H1 (cell line): ENCODE results near the gene TGM4.

Source experiments
- BACH1 ChIP-seq: IDR thresholded peaks from 2 replicates; pipeline ENCODE4 v1.6.1; 2012; ENCODE audit warnings: low read length, improper control_type of control experiment
- POLR2A ChIP-seq, 2 experiments: IDR thresholded peaks; 1 replicate in 1 of 2; 2 replicates in 1 of 2; pipeline ENCODE4 v1.6.1; 2011; ENCODE audit warnings: low read depth in 2 of 2, low read length in 2 of 2, mild to moderate bottlenecking in 2 of 2; ENCODE audit errors: control extremely low read depth in 1 of 2
- POLR2AphosphoS5 ChIP-seq: IDR thresholded peaks from 2 replicates; pipeline ENCODE4 v1.6.1; 2011; ENCODE audit warnings: low read depth, low read length
- TF ChIP-seq, protein P1 (sequence below), 3 experiments: IDR thresholded peaks; 1 replicate in 2 of 3; 2 replicates in 1 of 3; pipeline versions ENCODE4 v1.5.1 to v1.6.1; 2011; ENCODE audit warnings: low read length in 3 of 3, mild to moderate bottlenecking in 3 of 3, inconsistent platforms in 2 of 3, low read depth in 1 of 3, moderate library complexity in 1 of 3; ENCODE audit not compliant: insufficient read depth in 1 of 3; ENCODE audit errors: control extremely low read depth in 1 of 3
- TF ChIP-seq, protein P2 (sequence below): IDR thresholded peaks from 2 replicates; pipeline ENCODE4 v1.6.1; 2011; ENCODE audit warnings: low read length, improper control_type of control experiment

DNA sequence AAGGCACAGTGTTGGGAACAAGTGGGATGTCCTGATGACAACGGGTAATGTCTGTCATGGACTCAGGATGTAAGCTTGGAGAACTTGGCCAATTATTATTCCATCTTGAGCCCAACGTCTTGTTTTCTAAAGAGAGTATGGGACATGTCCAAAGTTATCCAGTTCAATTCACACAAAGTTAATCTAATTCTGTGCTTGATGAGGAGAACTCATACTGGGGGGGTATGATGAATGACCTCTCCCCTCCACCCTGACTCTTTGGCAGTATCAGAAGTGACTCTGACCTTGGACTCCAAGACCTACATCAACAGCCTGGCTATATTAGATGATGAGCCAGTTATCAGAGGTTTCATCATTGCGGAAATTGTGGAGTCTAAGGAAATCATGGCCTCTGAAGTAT is 36.3 kb downstream of the TGM4 start:
- TF ChIP-seq, protein P1, sequence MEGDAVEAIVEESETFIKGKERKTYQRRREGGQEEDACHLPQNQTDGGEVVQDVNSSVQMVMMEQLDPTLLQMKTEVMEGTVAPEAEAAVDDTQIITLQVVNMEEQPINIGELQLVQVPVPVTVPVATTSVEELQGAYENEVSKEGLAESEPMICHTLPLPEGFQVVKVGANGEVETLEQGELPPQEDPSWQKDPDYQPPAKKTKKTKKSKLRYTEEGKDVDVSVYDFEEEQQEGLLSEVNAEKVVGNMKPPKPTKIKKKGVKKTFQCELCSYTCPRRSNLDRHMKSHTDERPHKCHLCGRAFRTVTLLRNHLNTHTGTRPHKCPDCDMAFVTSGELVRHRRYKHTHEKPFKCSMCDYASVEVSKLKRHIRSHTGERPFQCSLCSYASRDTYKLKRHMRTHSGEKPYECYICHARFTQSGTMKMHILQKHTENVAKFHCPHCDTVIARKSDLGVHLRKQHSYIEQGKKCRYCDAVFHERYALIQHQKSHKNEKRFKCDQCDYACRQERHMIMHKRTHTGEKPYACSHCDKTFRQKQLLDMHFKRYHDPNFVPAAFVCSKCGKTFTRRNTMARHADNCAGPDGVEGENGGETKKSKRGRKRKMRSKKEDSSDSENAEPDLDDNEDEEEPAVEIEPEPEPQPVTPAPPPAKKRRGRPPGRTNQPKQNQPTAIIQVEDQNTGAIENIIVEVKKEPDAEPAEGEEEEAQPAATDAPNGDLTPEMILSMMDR (IDR thresholded peaks at IDR 0.05; ENCODE audit: control extremely low read depth in 1 of 3, insufficient read depth in 1 of 3, low read depth in 1 of 3, low read length in 3 of 3), result no peak
- TF ChIP-seq, protein P2, sequence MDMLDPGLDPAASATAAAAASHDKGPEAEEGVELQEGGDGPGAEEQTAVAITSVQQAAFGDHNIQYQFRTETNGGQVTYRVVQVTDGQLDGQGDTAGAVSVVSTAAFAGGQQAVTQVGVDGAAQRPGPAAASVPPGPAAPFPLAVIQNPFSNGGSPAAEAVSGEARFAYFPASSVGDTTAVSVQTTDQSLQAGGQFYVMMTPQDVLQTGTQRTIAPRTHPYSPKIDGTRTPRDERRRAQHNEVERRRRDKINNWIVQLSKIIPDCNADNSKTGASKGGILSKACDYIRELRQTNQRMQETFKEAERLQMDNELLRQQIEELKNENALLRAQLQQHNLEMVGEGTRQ, result no peak
- TF ChIP-seq POLR2AphosphoS5 (no peak), BACH1 (no peak), POLR2A (IDR thresholded peaks at IDR 0.05; ENCODE audit: control extremely low read depth in 1 of 2, low read depth in 2 of 2, low read length in 2 of 2) (no peak)
